OCI-LY3 (cell line): ENCODE measurements around the gene HMG20A.

Source experiments
- H2AFZ ChIP-seq: fragments of 200-600, 300-600 bp; shearing (Covaris generic); 2 replicates; pipeline ENCODE4 v1.6.0; 2014; ENCODE audit warnings: antibody characterized with exemption, low read depth, low read length
- H3K27ac ChIP-seq: fragments of 200-600, 300-600 bp; sonication (generic); 2 replicates; pipeline ENCODE4 v1.5.1; 2014; ENCODE audit warnings: mild to moderate bottlenecking, low read length, moderate library complexity, mixed read lengths
- H3K27me3 ChIP-seq: fragments of 200-600, 300-600 bp; sonication (generic); 2 replicates; pipeline ENCODE4 v1.6.1; 2014; ENCODE audit warnings: low read depth, low read length, mixed read lengths
- H3K36me3 ChIP-seq: fragments of 200-600, 300-600 bp; sonication (generic); replicated peaks from 2 replicates; pipeline ENCODE3; 2014; ENCODE audit warnings: low read depth, low read length, mixed read lengths
- H3K4me1 ChIP-seq: fragments of 300-600, 200-600 bp; sonication (generic); 2 replicates; pipeline ENCODE4 v1.6.1; 2014; ENCODE audit warnings: low read length, mixed read lengths
- H3K4me2 ChIP-seq: fragments of 200-600, 300-600 bp; sonication (generic); 2 replicates; pipeline ENCODE4 v1.6.1; 2014; ENCODE audit warnings: low read length, mixed read lengths
- H3K4me3 ChIP-seq: fragments of 300-600, 200-600 bp; sonication (generic); 2 replicates; pipeline ENCODE4 v1.5.1; 2014; ENCODE audit warnings: antibody characterized with exemption, mild to moderate bottlenecking, low read length, moderate library complexity
- H3K79me2 ChIP-seq: fragments of 300-600, 200-600 bp; shearing (Covaris generic); 2 replicates; pipeline ENCODE4 v1.6.1; 2014; ENCODE audit warnings: mild to moderate bottlenecking, low read length, mixed read lengths
- H3K9ac ChIP-seq: fragments of 300-600, 200-600 bp; shearing (Covaris generic); 2 replicates; pipeline ENCODE4 v1.6.0; 2014; ENCODE audit warnings: mild to moderate bottlenecking, low read length, moderate library complexity
- H3K9me3 ChIP-seq: fragments of 200-600, 300-600 bp; shearing (Covaris generic); 2 replicates; pipeline ENCODE4 v1.6.1; 2014; ENCODE audit warnings: low read length, mixed read lengths; ENCODE audit not compliant: insufficient read depth
- H4K20me1 ChIP-seq: fragments of 200-600, 300-600 bp; sonication (generic); 2 replicates; pipeline ENCODE4 v1.6.1; 2016; ENCODE audit warnings: low read length, mixed read lengths; ENCODE audit not compliant: insufficient read depth
- CTCF ChIP-seq: fragments of 200-600, 300-600 bp; sonication (generic); IDR thresholded peaks from 2 replicates; pipeline ENCODE4 v1.5.1; 2014; ENCODE audit warnings: antibody characterized with exemption, low read length, low read depth
- EZH2phosphoT487 ChIP-seq: fragments of 200-600 bp; shearing (Covaris generic); IDR thresholded peaks from 2 replicates; pipeline ENCODE4 v1.6.1; 2018; ENCODE audit warnings: antibody characterized with exemption, mixed run types, low read depth

Gene HMG20A

DNA sequence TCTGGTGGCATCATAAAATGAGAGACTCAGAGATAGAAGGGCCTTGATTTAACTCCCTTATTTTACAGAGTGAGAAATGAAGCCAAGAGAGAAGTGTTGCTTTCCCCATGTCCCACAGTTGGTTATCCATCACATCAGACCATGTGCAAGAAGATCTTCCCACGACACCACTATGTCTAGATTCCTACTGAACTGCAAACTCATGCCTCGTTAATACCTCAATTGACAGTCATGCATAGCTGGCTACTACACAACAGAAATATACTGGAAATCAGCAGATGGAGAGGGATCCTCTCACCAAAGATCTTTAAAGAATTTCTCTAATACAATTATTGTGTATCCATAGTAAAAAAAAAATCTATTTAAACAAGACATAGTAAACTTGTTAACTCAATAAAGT, 34.1 kb upstream of the HMG20A start:
- Histone ChIP-seq H3K4me1 (peaks cover 30% of the 10 kb centered on the region), H3K9me3 (no peaks in the 10 kb centered on the region), H3K4me3 (no peak overlapping the region), H3K9ac (no peak overlapping the region), H3K4me2 (no peak overlapping the region), H3K36me3 (no peaks in the 10 kb centered on the region), H3K27ac (no peak overlapping the region), H3K79me2 (peaks cover 54% of the 10 kb centered on the region), H2AFZ (no peak overlapping the region), H3K27me3 (no peaks in the 10 kb centered on the region), H4K20me1 (peaks cover 43% of the 10 kb centered on the region)
- TF ChIP-seq CTCF (no peak), EZH2phosphoT487 (no peak)

DNA sequence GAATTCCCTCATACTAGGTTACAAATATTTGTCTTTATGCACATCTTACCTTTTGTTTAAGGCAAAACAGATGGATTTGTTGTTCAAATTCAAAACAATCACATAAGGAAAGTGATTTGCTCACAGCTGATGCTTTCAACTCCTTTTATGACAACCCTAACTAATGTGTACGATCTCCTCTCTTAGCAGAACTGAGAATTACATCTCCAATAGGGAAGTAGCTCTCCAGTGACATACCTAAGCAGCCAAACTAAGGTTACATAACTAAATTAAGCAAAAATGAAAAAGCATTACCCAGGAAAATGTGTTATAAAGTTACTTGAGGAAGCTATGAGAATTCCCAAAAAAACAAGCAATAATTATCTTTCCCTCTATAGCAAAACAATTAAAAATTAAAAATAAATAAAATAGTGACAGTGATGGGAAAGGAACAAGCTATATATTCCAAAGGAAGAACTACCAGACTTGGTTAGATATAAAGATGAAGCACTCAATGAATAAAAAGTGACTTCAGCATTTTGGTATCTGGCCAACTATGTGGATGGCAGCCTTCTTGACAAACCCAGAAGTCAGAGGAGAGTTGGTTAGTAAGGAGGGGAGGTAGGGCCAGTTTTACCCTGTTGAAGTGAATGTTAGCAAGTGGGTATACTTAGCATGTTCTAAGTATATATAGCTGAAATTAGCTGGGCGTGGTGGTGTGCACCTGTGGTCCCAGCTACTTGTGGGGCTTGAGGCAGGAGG, 33.2 kb upstream of the HMG20A start:
- TF ChIP-seq EZH2phosphoT487 = no peak
- no peak for TF ChIP-seq CTCF
- Histone ChIP-seq H3K9ac (no peak overlapping the region), H3K36me3 (no peaks in the 10 kb centered on the region), H3K4me1 (peaks cover 30% of the 10 kb centered on the region), H3K9me3 (no peaks in the 10 kb centered on the region), H2AFZ (no peak overlapping the region), H3K27me3 (no peaks in the 10 kb centered on the region), H4K20me1 (peaks cover 52% of the 10 kb centered on the region), H3K4me3 (no peak overlapping the region), H3K27ac (no peak overlapping the region), H3K79me2 (peaks cover 56% of the 10 kb centered on the region), H3K4me2 (peak overlapping the region; percentile 6)

- Histone ChIP-seq H3K27ac (no peak overlapping the region), H3K4me1 (peaks cover 9% of the 10 kb centered on the region), H4K20me1 (peaks cover 65% of the 10 kb centered on the region), H3K4me2 (no peak overlapping the region), H3K36me3 (peaks cover 19% of the 10 kb centered on the region), H2AFZ (no peak overlapping the region), H3K4me3 (no peak overlapping the region), H3K79me2 (peaks cover 78% of the 10 kb centered on the region), H3K27me3 (no peaks in the 10 kb centered on the region), H3K9ac (no peak overlapping the region), H3K9me3 (peaks cover 13% of the 10 kb centered on the region)
- TF ChIP-seq EZH2phosphoT487 (no peak), CTCF (no peak)
Observed at GRCh38 chr15:77391372-77391951, 29.2 kb upstream of the HMG20A start.

- H3K4me3 ChIP-seq = no peak overlapping the region
- no peak overlapping the region for H3K27ac ChIP-seq
- peaks cover 19% of the 10 kb centered on the region for H3K36me3 ChIP-seq
- no peaks in the 10 kb centered on the region for H3K4me1 ChIP-seq
- TF ChIP-seq EZH2phosphoT487 = no peak
- no peak for TF ChIP-seq CTCF
- no peak overlapping the region for H2AFZ ChIP-seq
- peaks cover 54% of the 10 kb centered on the region for H4K20me1 ChIP-seq
- peaks cover 78% of the 10 kb centered on the region for H3K79me2 ChIP-seq
- no peaks in the 10 kb centered on the region for H3K27me3 ChIP-seq
- H3K9me3 ChIP-seq = peaks cover 13% of the 10 kb centered on the region
- H3K9ac ChIP-seq = no peak overlapping the region
- no peak overlapping the region for H3K4me2 ChIP-seq
Observed at GRCh38 chr15:77392762-77393470, 27.8 kb upstream of the HMG20A start.
